HuH-7 (cell line): ENCODE measurements around the gene SPATA2.
A peak's percentile ranks its signal among the peaks of the same experiment; 100 is the strongest.
"Not testable (repeated sequence)": the region's sequence is repeated elsewhere in the genome, so short reads cannot be mapped to it uniquely, and the experiment has no call there.

ENCODE experiments used
- DNase-seq: peaks from one replicate; pipeline ENCODE4 v3.0.0; 2011; ENCODE audit warnings: low spot score

SPATA2 gene

GRCh38 chr20:49904440-49905214 lies 10.7 kb downstream of the SPATA2 start:
- no peak for DNase-seq

GRCh38 chr20:49901588-49901987 lies 13.7 kb downstream of the SPATA2 start:
- DNase-seq: no peak

- DNase-seq: no peak
Measured at GRCh38 chr20:49899541-49900383, 15.6 kb downstream of the SPATA2 start.

- DNase-seq: no peak
Measured at GRCh38 chr20:49896204-49896603, 19.1 kb downstream of the SPATA2 start.

- DNase-seq: not testable (repeated sequence)
Measured at GRCh38 chr20:49895474-49896093, 19.7 kb downstream of the SPATA2 start.

- no peak for DNase-seq
Measured at GRCh38 chr20:49894073-49894470, 21.3 kb downstream of the SPATA2 start.

- no peak for DNase-seq
Measured at GRCh38 chr20:49893242-49894072, 21.9 kb downstream of the SPATA2 start.

GRCh38 chr20:49892817-49893216 lies 22.5 kb downstream of the SPATA2 start:
- DNase-seq: no peak

- no peak for DNase-seq
Measured at GRCh38 chr20:49892260-49892659, 23.1 kb downstream of the SPATA2 start.

GRCh38 chr20:49891476-49892110 lies 23.7 kb downstream of the SPATA2 start:
- no peak for DNase-seq

- DNase-seq: no peak
Measured at GRCh38 chr20:49890471-49891361, 24.6 kb downstream of the SPATA2 start.

- no peak for DNase-seq
Measured at GRCh38 chr20:49889935-49890333, 25.4 kb downstream of the SPATA2 start.

- DNase-seq: no peak
Measured at GRCh38 chr20:49889001-49889934, 26.1 kb downstream of the SPATA2 start.

- DNase-seq: peak; percentile 87
Measured at GRCh38 chr20:49888212-49889000, 26.9 kb downstream of the SPATA2 start.

GRCh38 chr20:49887251-49888211 lies 27.8 kb downstream of the SPATA2 start:
- DNase-seq: no peak

GRCh38 chr20:49886571-49887213 lies 28.6 kb downstream of the SPATA2 start:
- DNase-seq: no peak
